Ectodermal cell (in vitro differentiated cells): ENCODE data around the gene NELFE.
"Not testable (repeated sequence)": the region's sequence is repeated elsewhere in the genome, so short reads cannot be mapped to it uniquely, and the experiment has no call there.

ENCODE experiments used
- H3K27ac ChIP-seq: 2 replicates; pipeline ENCODE4 v1.7.0; 2013; ENCODE audit warnings: mild to moderate bottlenecking, low read depth, low read length; ENCODE audit not compliant: insufficient read depth, poor library complexity, severe bottlenecking
- H3K27me3 ChIP-seq: 2 replicates; pipeline ENCODE4 v1.7.0; 2013; ENCODE audit warnings: mild to moderate bottlenecking, low read length; ENCODE audit not compliant: insufficient read depth, control insufficient read depth, poor library complexity, severe bottlenecking
- H3K36me3 ChIP-seq: one replicate; pipeline ENCODE4 v1.7.0; 2013; ENCODE audit warnings: low read length; ENCODE audit not compliant: control insufficient read depth, insufficient read depth
- H3K4me1 ChIP-seq: one replicate; pipeline ENCODE4 v1.7.0; 2013; ENCODE audit warnings: low read length; ENCODE audit not compliant: control insufficient read depth, insufficient read depth
- H3K4me3 ChIP-seq: 2 replicates; pipeline ENCODE4 v1.7.0; 2013; ENCODE audit warnings: low read depth, low read length, control low read depth; ENCODE audit not compliant: insufficient read depth
- H3K9me3 ChIP-seq: 2 replicates; pipeline ENCODE4 v1.7.0; 2013; ENCODE audit warnings: mild to moderate bottlenecking, low read length, moderate library complexity; ENCODE audit not compliant: control insufficient read depth
- WGBS, 2 experiments: methylation state at CpG; one replicate each; pipeline ENCODE4 v1.1.7; 2013; ENCODE audit warnings: missing lambda C conversion rate in 2 of 2; 5-methylcytosine and 5-hydroxymethylcytosine counted together

Gene NELFE

DNA sequence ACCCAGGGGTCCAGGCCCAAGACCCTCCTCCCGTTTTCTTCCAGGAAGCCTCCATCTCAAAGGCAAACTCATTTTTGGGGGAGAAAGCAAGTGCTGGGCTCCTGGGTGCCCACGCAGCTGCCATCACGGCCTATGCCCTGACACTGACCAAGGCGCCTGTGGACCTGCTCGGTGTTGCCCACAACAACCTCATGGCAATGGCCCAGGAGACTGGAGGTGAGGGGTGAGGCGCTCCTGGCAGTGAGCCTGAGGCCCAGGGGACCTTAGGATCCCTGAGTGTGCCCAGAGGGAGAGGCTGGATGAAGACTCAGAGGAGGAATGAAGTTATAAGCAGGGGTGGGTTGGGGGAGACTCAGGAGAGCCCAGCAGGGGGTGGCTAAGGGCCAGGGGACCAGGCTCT, 37.6 kb upstream of the NELFE start:
- WGBS, 2 experiments: 92 to 96% methylated on average over 5 to 6 of the region's 6 CpGs
- not testable (repeated sequence) for H3K27ac ChIP-seq, H3K4me3 ChIP-seq, H3K27me3 ChIP-seq, H3K36me3 ChIP-seq, H3K9me3 ChIP-seq, H3K4me1 ChIP-seq

DNA sequence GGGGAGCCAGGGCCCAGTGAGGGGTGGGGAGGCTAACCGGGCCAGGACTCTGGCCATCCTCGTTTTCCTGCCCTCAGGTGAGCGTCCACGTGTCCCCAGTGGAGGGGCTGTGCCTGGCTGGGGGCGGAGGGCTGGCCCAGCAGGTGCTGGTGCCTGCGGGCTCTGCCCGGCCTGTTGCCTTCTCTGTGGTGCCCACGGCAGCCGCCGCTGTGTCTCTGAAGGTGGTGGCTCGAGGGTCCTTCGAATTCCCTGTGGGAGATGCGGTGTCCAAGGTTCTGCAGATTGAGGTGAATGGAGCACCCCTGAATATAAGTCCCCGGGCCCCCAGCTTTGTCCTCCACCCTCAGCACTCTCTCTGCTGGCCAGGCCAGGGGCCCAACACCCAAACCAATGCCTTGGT, 35.6 kb upstream of the NELFE start:
- H3K27me3 ChIP-seq, H3K4me3 ChIP-seq, H3K4me1 ChIP-seq, H3K36me3 ChIP-seq, H3K27ac ChIP-seq, H3K9me3 ChIP-seq: not testable (repeated sequence)
- WGBS, 2 experiments: 88 to 100% methylated on average over 6 to 7 of the region's 14 CpGs

DNA sequence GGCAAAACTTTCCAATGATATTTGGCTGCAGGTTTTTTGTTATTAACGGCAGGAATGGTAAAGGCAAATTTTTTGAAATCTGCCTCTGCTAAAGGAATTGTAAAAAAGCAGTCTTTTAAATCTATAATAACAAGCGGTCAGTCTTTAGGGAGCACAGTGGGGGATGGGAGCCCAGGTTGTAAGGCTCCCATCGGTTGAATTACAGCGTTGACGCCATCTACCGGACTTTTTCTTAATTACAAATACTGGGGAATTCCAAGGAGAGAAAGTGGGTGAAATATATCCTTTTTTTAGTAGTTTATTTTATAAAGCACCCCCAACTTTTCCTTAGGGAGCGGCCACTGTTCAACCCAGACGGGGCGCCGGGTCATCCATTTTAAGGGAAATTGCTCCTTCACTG, 30.6 kb upstream of the NELFE start:
- H3K36me3 ChIP-seq, H3K9me3 ChIP-seq, H3K27me3 ChIP-seq, H3K27ac ChIP-seq, H3K4me1 ChIP-seq, H3K4me3 ChIP-seq: not testable (repeated sequence)
- no CpG with 5 or more reads among the region's 10 CpGs for WGBS, 2 experiments

DNA sequence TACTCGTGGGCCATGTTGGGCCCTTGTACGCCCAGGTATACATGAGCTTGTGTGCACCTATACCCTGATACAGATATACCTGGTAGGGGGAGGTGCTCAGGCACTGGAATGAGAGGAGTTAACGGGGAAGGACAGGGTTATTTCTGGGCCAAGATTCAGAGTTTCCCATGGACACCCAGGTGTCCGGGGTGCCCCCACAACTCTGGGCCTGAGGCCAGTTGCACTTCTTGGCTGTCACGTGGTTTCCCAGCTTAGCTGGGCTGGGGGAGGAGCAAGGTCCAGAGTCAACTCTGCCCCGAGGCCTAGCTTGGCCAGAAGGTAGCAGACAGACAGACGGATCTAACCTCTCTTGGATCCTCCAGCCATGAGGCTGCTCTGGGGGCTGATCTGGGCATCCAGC, 23.0 kb upstream of the NELFE start, which contains the start of gene C4A:
TSS of gene C4A (plus strand) at position 314 of the 400 bp plus-strand sequence. CDS start at position 365, 51 bp downstream.
- no CpG with 5 or more reads among the region's 7 CpGs for WGBS, 2 experiments
- not testable (repeated sequence) for H3K4me3 ChIP-seq, H3K27me3 ChIP-seq, H3K27ac ChIP-seq, H3K9me3 ChIP-seq, H3K4me1 ChIP-seq, H3K36me3 ChIP-seq

DNA sequence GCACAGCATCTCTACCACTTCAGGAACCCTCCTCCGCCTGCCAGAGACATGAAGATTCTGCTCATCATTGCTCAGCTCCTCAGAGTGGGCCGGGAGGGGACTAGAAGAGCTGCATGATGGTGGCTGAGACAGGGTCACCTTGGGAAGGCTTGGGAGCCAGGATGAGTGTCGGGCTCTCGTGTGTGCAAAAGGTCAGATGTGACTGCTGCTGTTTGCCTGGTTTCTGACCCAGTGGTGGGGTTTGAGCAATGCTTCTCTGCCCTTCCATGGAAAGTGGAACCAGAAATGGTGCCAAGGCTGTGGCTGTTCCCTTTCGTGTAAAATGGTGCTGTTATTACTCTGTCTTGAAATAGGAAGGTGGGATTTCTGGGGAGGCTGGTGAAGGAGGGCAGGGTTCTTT, 22.2 kb upstream of the NELFE start:
- WGBS, 2 experiments: no CpG with 5 or more reads among the region's 5 CpGs
- not testable (repeated sequence) for H3K4me3 ChIP-seq

DNA sequence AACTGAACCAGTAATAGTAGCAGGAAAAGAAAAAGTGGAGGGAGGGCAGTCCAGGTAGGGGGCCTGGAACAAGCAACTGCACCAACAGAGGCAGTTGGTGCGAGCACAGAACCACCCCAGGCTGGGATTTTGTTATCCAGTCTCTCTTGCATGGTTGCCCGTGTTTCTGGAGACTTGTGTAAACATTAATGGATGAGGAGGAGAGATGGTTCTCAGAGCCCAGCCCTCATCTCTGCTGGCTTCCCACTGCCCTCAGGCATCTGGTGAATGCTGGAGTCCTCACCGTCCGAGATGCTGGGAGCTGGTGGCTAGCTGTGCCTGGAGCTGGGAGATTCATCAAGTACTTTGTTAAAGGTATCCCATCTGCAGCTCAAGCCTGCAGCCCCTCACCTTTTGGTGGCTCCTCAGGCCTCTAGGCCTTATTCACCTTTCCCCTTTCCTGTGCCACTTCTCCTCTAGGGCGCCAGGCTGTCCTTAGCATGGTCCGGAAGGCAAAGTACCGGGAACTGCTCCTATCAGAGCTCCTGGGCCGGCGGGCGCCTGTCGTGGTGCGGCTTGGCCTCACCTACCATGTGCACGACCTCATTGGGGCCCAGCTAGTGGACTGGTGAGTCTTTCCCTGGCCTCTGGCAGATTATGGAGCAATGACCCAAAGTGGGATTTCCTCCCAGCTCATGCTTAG, 21.6 kb upstream of the NELFE start:
- not testable (repeated sequence) for H3K9me3 ChIP-seq, H3K36me3 ChIP-seq, H3K27ac ChIP-seq, H3K27me3 ChIP-seq, H3K4me3 ChIP-seq, H3K4me1 ChIP-seq
- 96 to 97% methylated on average over 11 to 12 of the region's 13 CpGs for WGBS, 2 experiments

More for the DNA sequence above, 22.2 kb upstream of the NELFE start:
- H3K27me3 ChIP-seq, H3K27ac ChIP-seq, H3K36me3 ChIP-seq, H3K9me3 ChIP-seq, H3K4me1 ChIP-seq: not testable (repeated sequence)

DNA sequence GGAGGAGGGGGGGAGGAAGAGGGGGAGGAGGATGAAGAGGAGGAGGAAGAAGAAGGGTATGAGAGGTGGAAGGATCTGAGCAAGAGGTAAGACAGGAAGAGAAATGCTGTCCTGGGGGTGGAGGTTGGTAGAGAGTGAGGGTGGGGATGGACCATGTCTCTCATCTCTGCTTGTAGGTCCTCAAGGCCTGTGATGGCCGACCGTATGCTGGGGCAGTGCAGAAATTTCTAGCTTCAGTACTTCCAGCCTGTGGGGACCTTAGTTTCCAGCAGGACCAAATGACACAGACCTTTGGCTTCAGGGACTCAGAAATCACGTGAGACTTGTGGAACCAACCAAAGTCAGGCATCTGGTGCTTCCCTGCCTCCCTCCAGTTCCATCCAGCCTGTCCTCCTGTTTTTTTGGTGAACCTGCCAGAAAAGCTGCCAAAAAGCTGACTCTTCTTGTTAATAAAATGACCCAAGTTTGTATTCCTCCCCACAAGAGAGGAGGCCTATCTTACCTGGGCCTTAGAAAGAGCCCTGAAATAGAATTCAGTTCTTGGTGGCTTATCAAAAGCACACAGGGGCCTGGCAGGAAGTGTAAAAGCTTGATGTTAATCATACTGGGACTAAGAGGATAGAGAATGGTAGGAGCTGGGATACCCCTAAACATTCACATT, 20.6 kb upstream of the NELFE start:
- no peaks in the 10 kb centered on the region for H3K9me3 ChIP-seq
- H3K4me3 ChIP-seq: no peak overlapping the region
- H3K4me1 ChIP-seq: no peaks in the 10 kb centered on the region
- no peaks in the 10 kb centered on the region for H3K36me3 ChIP-seq
- H3K27ac ChIP-seq: no peak overlapping the region
- WGBS, 2 experiments: 93 to 94% methylated on average over 3 of the region's 3 CpGs
- no peaks in the 10 kb centered on the region for H3K27me3 ChIP-seq

DNA sequence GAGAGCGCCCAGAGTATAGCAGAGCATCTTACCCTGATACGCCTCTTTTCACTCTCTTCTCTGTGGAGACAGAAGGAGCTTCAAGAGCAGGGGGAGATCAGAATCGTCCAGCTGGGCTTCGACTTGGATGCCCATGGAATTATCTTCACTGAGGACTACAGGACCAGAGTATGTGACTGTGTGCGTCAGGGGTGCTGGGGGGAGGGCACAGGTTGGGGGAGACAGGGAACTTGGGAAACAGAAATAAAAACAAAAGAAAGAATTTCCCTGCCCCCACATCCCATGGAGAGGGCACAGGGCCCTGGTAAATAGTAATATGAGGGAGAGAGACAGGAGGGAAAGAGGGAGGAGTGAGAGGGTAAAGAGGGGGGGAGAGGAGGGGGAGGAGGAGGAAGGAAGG, 20.1 kb upstream of the NELFE start:
- no peak overlapping the region for H3K27ac ChIP-seq
- H3K4me3 ChIP-seq: no peak overlapping the region
- no peaks in the 10 kb centered on the region for H3K4me1 ChIP-seq
- H3K9me3 ChIP-seq: no peaks in the 10 kb centered on the region
- WGBS, 2 experiments: 79 to 91% methylated on average over 5 of the region's 5 CpGs
- no peaks in the 10 kb centered on the region for H3K36me3 ChIP-seq
- H3K27me3 ChIP-seq: no peaks in the 10 kb centered on the region

DNA sequence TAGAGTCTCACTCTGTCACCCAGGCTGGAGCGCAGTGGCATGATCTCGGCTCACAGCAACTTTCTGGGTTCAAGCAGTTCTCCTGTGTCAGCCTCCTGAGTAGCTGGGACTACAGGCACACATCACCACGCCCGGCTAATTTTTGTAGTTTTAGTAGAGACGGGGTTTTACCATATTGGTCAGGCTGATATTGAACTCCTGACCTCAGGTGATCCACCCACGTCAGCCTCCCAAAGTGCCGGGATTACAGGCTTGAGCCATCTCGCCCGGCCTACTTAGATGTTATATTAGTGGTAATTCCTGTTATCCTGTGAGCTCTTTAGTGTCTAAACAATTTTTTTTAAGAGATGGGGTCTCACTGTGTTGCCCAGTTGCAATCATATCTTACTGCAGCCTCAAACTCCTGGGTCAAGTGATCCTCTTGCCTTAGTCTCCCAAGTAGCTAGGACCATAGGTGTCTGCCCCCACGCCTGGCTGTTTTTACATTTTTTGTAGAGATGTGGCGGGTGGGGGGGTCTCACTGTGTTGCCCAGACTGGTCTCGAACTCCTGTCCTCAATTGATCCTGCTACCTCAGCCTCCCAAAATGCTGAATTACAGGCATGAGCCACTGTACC, 19.2 kb upstream of the NELFE start:
- no peaks in the 10 kb centered on the region for H3K4me1 ChIP-seq
- H3K27ac ChIP-seq: no peak overlapping the region
- no peaks in the 10 kb centered on the region for H3K36me3 ChIP-seq
- no peaks in the 10 kb centered on the region for H3K27me3 ChIP-seq
- 95 to 96% methylated on average over 12 of the region's 12 CpGs for WGBS, 2 experiments
- no peaks in the 10 kb centered on the region for H3K9me3 ChIP-seq
- H3K4me3 ChIP-seq: no peak overlapping the region

DNA sequence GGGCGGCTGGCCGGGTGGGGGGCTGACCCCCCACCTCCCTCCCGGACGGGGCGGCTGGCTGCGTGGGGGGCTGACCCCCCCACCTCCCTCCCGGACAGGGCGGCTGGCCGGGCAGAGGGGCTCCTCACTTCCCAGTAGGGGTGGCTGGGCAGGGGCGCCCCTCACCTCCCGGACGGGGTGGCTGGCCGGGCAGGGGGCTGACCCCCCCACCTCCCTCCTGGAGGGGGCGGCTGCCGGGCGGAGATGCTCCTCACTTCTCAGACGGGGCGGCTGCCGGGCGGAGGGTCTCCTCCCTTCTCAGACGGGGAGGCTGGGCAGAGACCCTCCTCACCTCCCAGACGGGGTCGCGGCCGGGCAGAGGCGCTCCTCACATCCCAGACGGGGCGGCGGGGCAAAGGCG, 17.3 kb upstream of the NELFE start:
- not testable (repeated sequence) for H3K36me3 ChIP-seq, H3K4me1 ChIP-seq, H3K27me3 ChIP-seq, H3K9me3 ChIP-seq, H3K27ac ChIP-seq, H3K4me3 ChIP-seq
- 95 to 97% methylated on average over 29 to 30 of the region's 30 CpGs for WGBS, 2 experiments
